Cardiac muscle cell (in vitro differentiated cells and primary cell): ENCODE results near the gene AZI2. TPM values are rescaled to one million over a fixed set of nuclear protein-coding genes. Genes with fewer than 3 reads are reported as not detected.
A peak's percentile ranks its signal among the peaks of the same experiment; 100 is the strongest.

ENCODE experiments used
- DNase-seq, 2 donors: peaks; one replicate each; pipeline versions ENCODE4 v3.0.0 to v3.0.0-alpha.2; 2010 to 2017; ENCODE audit warnings: low read depth in 1 of 2, low spot score in 1 of 2
- H3K27ac ChIP-seq: fragments of 200-600 bp; sonication (generic); 2 replicates; pipeline ENCODE4 v1.5.1; 2016
- H3K27me3 ChIP-seq: fragments of 200-600 bp; sonication (generic); 2 replicates; pipeline ENCODE4 v1.6.0; 2016; ENCODE audit warnings: control low read depth
- H3K36me3 ChIP-seq: fragments of 200-600 bp; sonication (generic); 2 replicates; pipeline ENCODE4 v1.5.1; 2016; ENCODE audit warnings: control low read depth
- H3K4me1 ChIP-seq: fragments of 200-600 bp; sonication (generic); 2 replicates; pipeline ENCODE4 v1.8.1; 2017; ENCODE audit warnings: low read depth, mild to moderate bottlenecking, mixed run types
- H3K4me3 ChIP-seq: fragments of 200-600 bp; sonication (generic); 2 replicates; pipeline ENCODE4 v1.5.1; 2016; ENCODE audit warnings: mild to moderate bottlenecking
- H3K9me3 ChIP-seq: fragments of 200-600 bp; sonication (generic); 2 replicates; pipeline ENCODE4 v1.5.1; 2017; ENCODE audit warnings: low read depth, mild to moderate bottlenecking, control low read depth
- CTCF ChIP-seq: IDR thresholded peaks from 2 replicates; pipeline ENCODE4 v1.5.1; 2012; ENCODE audit warnings: low read depth, mild to moderate bottlenecking, low read length
- polyA plus RNA-seq: library from polyadenylated mRNA; unstranded; fragments of >200 nt; fragmentation: Nextera tagmentation; extraction: Ambion mirVana; gene quantifications from 2 replicates; pipeline ENCODE4 v1.2.1, GENCODE V29; 2016
- total RNA-seq: library from RNA; depleted of rRNA; stranded (reverse); fragments of >200 nt; gene quantifications from 2 replicates; pipeline ENCODE4 v1.2.3, GENCODE V29; 2016

The AZI2 gene, protein sequence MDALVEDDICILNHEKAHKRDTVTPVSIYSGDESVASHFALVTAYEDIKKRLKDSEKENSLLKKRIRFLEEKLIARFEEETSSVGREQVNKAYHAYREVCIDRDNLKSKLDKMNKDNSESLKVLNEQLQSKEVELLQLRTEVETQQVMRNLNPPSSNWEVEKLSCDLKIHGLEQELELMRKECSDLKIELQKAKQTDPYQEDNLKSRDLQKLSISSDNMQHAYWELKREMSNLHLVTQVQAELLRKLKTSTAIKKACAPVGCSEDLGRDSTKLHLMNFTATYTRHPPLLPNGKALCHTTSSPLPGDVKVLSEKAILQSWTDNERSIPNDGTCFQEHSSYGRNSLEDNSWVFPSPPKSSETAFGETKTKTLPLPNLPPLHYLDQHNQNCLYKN
- total RNA-seq (49.3 and 65.5 TPM in 2 replicates), polyA plus RNA-seq (68.4 and 72.8 TPM in 2 replicates)

GRCh38 chr3:28348629-28349468 is at the start of gene AZI2, which contains the start of gene ZCWPW2:
Gene AZI2 (minus strand): TSS chr3:28348824. CDS start chr3:28340617, 8,207 bp downstream.
Gene ZCWPW2 (plus strand): TSS chr3:28348721. CDS start chr3:28413069, 64,348 bp downstream.
- TF ChIP-seq CTCF = peak; percentile 32
- H3K36me3 ChIP-seq = no peaks in the 10 kb centered on the region
- peaks cover 15% of the 10 kb centered on the region for H3K4me1 ChIP-seq
- peak within 1 kb of the TSS; percentile 47 for H3K4me3 ChIP-seq
- no peaks in the 10 kb centered on the region for H3K27me3 ChIP-seq
- no peaks in the 10 kb centered on the region for H3K9me3 ChIP-seq
- peak within 1 kb of the TSS; percentile 98 for H3K27ac ChIP-seq
- peak; percentile 98 for DNase-seq

GRCh38 chr3:28388978-28389377 is 40.4 kb upstream of the AZI2 start:
- H3K27me3 ChIP-seq = no peaks in the 10 kb centered on the region
- no peaks in the 10 kb centered on the region for H3K36me3 ChIP-seq
- H3K4me3 ChIP-seq = no peak overlapping the region
- no peak for DNase-seq
- H3K27ac ChIP-seq = no peak overlapping the region
- no peaks in the 10 kb centered on the region for H3K9me3 ChIP-seq
- no peaks in the 10 kb centered on the region for H3K4me1 ChIP-seq
- TF ChIP-seq CTCF = no peak

DNA sequence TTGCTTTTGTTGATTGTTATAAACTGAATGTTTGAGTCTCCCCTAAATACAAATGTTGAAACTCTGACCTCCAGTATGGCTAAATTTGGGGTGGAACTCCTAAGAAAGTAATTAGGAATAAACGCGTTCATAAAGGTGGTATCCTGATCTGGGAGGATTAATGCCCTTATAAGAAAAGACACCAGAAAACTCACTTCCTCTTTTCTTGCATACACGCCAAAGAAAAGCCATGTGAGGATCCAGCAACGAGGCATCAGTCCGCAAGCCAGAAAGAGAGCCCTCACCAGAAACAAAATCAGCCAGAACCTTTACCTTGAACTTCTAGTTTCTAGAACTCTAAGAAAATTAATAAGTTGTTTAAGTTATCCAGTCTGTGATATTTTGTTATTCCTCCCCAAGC is 37.4 kb upstream of the AZI2 start:
- Histone ChIP-seq H3K36me3 (no peaks in the 10 kb centered on the region), H3K4me3 (no peak overlapping the region), H3K27me3 (no peaks in the 10 kb centered on the region), H3K9me3 (no peaks in the 10 kb centered on the region), H3K4me1 (no peaks in the 10 kb centered on the region), H3K27ac (no peak overlapping the region)
- no peak for DNase-seq
- TF ChIP-seq CTCF = no peak

- Histone ChIP-seq H3K4me3 (no peak overlapping the region), H3K27ac (no peak overlapping the region), H3K9me3 (no peaks in the 10 kb centered on the region), H3K4me1 (no peaks in the 10 kb centered on the region), H3K36me3 (no peaks in the 10 kb centered on the region), H3K27me3 (no peaks in the 10 kb centered on the region)
- TF ChIP-seq CTCF = no peak
- DNase-seq = peak in 1 of 2 donors; percentile 96
Observed at GRCh38 chr3:28376424-28376823, 27.8 kb upstream of the AZI2 start.

DNA sequence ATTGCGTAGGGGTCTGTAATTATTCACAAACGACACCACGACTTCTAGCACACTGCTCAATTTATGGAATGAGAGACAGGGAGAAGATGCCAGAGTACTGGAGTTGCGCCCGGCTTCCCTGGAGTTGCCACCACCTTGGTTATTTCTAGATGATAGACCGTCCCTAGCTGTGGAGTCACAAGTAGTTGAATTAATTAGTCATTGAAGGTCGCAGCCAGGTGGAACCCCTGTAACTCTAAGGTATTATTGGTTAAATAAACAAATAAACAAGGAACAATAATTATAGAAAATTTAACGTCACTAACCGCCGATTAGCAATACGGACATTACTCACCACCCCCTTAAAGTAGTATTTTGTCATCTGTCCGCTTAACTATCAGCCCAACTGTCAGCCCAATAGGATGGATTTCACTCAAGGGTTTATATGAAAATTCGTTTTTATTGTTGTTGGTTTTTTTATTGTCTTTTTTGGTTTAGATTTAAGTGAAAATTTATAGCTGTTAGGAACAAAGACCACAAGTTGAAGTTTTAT is 911 bp upstream of the AZI2 start:
- DNase-seq = no peak
- H3K27ac ChIP-seq = peak overlapping the region; percentile 98
- no peak for TF ChIP-seq CTCF

More for the DNA sequence above, 911 bp upstream of the AZI2 start:
- Histone ChIP-seq H3K27me3 (no peaks in the 10 kb centered on the region), H3K9me3 (no peaks in the 10 kb centered on the region), H3K4me1 (peaks cover 15% of the 10 kb centered on the region), H3K4me3 (peak overlapping the region; percentile 47), H3K36me3 (no peaks in the 10 kb centered on the region)
